Activated CD8-positive, alpha-beta memory T cell treated with anti-CD3 and anti-CD28 coated beads, Interleukin-2, amount 50 U/mL, for 24 hours (primary cell): ENCODE results near the gene NDFIP1.

Experiments used
- DNase-seq: peaks from one replicate; pipeline ENCODE4 v3.0.0-alpha.2; 2020; ENCODE audit errors: extremely low read depth

The NDFIP1 gene

GRCh38 chr5:142091922-142092321 lies 16.7 kb upstream of the NDFIP1 start:
- DNase-seq: no peak

GRCh38 chr5:142095035-142095434 lies 13.5 kb upstream of the NDFIP1 start:
- peak; percentile 49 for DNase-seq

- peak; percentile 64 for DNase-seq
Observed at GRCh38 chr5:142095651-142096330, 12.8 kb upstream of the NDFIP1 start.

DNA sequence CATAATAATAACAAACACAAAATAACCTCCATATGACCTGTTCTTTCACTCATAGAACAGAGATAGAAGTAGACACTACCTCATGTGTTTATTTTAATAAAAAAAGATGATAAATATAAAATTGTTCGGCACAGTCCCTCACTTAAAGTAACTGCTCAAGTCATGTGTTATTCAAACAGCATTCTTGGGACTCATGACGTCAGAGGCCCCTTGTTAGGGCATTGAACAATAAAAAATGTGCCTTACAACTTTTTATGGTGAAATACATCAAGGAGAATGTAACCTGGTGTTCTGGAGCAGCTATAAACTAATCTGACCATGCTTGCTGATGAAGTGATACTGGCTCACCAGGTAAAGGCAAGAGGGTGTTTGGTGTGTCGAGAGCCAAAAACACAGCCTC lies 12.2 kb upstream of the NDFIP1 start:
- no peak for DNase-seq

GRCh38 chr5:142097681-142098080 lies 10.9 kb upstream of the NDFIP1 start:
- DNase-seq: no peak

DNA sequence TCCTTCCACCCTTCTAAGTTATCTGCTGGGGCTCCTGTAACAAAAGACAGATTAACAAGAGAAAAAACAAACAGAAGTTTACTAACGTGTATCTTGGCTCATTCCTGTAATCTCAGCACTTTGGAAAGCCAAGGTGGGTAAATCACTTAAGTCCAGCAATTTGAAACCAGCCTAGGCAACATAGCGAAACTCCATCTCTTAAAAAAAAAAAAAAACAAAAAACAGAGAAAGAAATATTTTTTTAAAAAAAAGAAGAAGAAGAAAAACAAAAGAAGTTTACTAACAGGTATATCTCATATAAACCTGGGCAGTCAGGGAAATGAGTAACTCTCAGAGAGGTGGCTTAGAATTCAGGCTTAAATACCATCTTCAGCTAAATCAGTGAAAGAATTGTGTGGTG lies 10.3 kb upstream of the NDFIP1 start:
- DNase-seq: no peak

GRCh38 chr5:142098931-142099330 lies 9.6 kb upstream of the NDFIP1 start:
- no peak for DNase-seq

- no peak for DNase-seq
Observed at GRCh38 chr5:142100307-142100706, 8.3 kb upstream of the NDFIP1 start.

DNA sequence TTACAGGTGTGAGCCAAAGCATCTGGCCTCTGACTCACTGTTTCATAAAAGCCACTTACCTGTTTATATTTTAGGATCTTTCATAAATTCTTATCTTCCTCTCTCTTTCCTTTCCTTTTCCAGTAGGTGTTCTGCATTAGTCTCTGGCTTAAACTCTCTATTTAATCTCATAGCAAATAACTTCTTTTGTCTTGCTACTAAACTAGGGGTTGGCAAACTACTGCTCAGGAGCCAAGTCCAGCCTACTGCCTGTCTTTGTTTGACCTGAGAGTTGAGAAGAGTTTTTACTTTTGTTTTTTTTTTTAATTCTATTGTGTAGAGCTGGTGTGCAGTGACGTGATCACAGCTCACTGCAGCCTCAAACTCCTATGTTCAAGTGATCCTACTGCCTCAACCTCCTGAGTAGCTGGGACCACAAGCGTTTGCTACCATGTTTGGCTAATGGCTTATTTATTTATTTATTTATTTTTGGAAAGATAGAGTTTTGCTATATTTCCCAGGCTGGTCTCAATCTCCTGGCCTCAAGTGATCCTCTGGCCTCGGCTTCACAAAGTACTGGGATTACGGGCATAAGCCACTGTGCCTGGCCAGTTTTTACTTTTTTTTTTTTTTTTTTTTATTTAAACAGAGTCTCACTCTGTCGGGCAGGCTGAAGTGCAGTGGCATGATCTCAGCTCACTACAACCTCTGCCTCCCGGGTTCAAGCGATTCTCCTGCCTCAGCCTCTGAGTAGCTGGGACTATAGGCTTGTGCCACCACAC lies 5.4 kb upstream of the NDFIP1 start:
- no peak for DNase-seq

GRCh38 chr5:142104491-142104890 lies 4.1 kb upstream of the NDFIP1 start:
- DNase-seq: no peak

- no peak for DNase-seq
Observed at GRCh38 chr5:142106061-142106460, 2.5 kb upstream of the NDFIP1 start.

DNA sequence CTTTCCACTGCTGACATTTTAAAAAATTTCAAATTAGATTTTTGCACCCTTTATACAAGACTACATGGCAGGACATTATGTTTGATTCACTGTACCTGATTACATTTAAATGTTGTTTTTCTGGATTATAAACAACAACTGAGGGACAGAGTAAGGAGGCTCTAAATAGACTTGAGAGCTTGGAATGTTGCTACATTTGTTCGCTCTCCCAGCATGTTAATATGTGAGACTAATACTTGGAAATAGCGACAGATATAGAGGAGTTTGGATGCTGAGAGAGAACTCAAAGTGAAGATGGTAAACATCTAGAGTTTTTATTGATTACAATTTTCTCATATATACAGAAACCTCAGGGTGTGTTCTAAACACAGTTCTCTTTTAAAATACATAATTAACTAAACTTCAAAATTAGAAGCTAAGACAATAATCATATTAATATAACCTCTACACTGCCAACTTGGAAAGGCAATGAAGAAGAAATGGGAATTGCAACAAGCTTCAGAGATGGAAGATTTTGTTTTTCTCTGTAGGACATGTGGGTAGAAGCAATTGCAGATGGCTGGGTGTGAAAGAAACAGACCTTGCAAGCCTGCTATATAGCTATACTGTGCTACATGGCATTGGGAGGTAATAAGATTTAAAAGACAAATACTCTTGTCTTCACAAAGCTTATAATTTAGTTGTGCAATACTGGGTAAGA lies 1.4 kb upstream of the NDFIP1 start:
- DNase-seq: no peak

- no peak for DNase-seq
Observed at GRCh38 chr5:142107736-142108431, 695 bp upstream of the NDFIP1 start.

DNA sequence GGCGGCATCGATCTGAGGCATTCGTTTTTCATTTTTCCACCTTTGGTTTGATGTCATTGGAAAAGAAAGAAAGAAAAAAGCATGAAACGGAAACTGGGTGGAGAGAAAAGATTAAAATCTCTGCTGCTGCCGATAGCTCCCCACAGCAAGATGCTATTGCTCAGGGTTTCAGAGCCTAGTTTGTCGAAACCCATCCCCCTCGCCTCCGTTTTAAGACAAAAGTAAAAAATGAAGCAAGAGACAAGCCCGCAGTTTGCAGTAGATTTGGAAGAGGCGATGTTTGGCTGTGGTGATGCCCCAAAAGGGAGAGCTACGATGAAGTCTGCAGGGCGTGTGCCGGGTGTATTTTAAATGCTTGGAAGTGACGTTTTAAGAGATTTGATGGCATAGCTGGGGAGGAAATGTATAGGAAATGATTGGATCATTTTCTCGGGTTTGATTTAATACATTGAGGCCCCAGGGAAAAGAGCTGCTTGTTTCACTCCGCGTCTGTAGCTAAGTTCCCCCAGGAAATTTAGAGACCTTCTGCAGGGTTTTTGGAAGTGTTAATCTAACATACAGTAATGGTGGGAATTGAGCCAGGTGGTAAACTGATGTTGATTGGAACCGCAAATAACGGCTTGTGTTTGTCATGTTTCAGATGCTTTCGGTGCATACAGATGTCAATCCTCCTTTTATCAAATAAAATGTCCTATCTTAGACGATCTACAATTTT lies 909 bp downstream of the NDFIP1 start:
- DNase-seq: no peak

DNA sequence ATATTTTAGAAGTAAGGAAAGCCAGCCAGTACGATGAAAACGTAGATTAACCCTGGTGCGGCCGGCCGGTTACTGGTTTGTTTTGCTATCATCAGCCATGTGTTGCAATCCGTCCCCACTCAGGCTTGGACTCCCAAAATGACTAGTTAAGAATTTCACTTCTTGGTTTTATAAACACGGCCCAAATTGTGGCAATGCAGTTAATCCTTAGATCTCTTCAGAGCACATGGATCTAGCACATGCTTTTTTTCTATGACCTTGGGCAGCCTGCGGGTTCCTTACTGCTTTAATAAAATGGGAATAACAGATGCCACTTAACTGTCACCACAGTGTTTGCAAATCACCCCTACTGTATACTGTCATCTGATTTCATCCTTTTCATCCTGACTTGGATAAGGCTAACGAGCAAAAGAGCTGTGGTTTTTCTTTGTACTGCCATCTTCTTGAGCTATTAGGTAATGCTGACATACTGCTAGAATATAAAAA lies 1.5 kb downstream of the NDFIP1 start:
- no peak for DNase-seq

- no peak for DNase-seq
Observed at GRCh38 chr5:142110988-142111687, 2.6 kb downstream of the NDFIP1 start.

DNA sequence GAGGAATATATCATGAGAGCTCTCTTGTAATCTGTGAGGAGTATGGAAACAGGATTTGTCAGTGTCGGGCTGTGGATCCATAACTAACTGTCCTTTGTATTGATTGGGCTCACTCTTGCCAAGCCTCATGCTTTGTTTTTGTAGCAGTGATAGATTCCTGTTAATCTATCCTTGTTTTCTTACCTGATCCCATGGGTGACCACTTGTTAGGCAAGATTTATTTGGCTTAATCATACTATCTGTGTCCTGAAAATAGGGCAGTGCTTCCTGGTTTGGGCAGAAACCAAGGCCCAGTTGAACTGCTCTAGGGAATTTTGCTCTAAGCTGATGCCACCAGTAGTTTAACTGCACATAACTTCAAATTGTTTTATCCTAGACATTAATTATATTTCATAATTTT lies 6.1 kb downstream of the NDFIP1 start:
- no peak for DNase-seq

GRCh38 chr5:142115937-142116614 lies 7.5 kb downstream of the NDFIP1 start:
- DNase-seq: no peak

DNA sequence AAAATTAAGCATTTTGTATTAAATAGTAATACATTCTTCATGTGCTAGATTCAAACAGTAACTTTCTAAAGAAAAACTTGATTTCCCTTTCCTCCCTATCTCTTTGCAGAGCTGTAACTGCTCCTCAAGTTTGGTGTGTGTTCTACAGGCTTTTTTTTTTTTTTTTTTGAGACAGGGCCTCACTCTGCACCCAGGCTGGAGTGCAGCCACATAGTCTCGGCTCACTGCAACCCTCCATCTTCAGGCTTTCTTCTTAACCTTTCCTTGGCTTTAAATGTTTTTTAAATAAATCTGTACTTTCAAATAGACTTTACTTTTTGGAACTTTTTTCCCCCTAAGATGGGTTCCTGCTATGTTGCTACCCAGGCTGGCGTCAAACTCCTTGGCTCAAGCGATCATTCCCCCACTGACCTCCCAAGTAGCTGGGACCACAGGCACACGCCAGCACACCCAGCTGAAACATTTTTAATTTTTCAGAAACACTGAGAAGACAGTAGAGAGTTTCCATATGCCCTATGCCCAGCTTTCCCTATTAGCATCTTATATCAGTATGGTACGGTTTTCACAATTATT lies 9.1 kb downstream of the NDFIP1 start:
- no peak for DNase-seq

- DNase-seq: no peak
Observed at GRCh38 chr5:142118155-142118686, 9.6 kb downstream of the NDFIP1 start.
